Thoracic aorta (tissue), 2 donors: ENCODE results near the gene PRKCA. TPM values are rescaled to one million over a fixed set of nuclear protein-coding genes. Genes with fewer than 3 reads are reported as not detected.

Source experiments
- ATAC-seq: fragments of 150-250 bp; one replicate; pipeline ENCODE4 v1.8.0; 2017; ENCODE audit warnings: low read depth; ENCODE audit not compliant: insufficient number of reproducible peaks, low FRiP score
- DNase-seq: peaks from one replicate; pipeline ENCODE4 v3.0.0-alpha.2; 2020; ENCODE audit warnings: low spot score
- H3K27ac ChIP-seq, 2 donors: fragments of 200-600 bp; sonication (generic); 1 replicate in 1 of 2; 2 replicates in 1 of 2; pipeline ENCODE4 v1.5.1; 2016; ENCODE audit warnings: mild to moderate bottlenecking in 2 of 2, moderate library complexity in 2 of 2
- H3K27me3 ChIP-seq: fragments of 200-600 bp; sonication (generic); replicated peaks from 2 replicates; pipeline ENCODE4 v1.6.0; 2016; ENCODE audit warnings: mild to moderate bottlenecking; ENCODE audit not compliant: insufficient read depth
- H3K36me3 ChIP-seq: fragments of 200-600 bp; sonication (generic); one replicate; pipeline ENCODE4 v1.5.1; 2016
- H3K4me1 ChIP-seq, 2 donors: fragments of 200-600 bp; sonication (generic); 1 replicate in 1 of 2; 2 replicates in 1 of 2; pipeline versions ENCODE4 v1.5.1 to v1.6.0; 2016; ENCODE audit warnings: low read depth in 2 of 2, mild to moderate bottlenecking in 1 of 2; ENCODE audit not compliant: control insufficient read depth in 1 of 2
- H3K4me3 ChIP-seq: fragments of 200-600 bp; sonication (generic); 2 replicates; pipeline ENCODE4 v1.5.1; 2016; ENCODE audit warnings: mild to moderate bottlenecking
- H3K9me3 ChIP-seq: fragments of 200-600 bp; sonication (generic); 2 replicates; pipeline ENCODE4 v1.5.1; 2016
- CTCF ChIP-seq: fragments of 200-600 bp; sonication (generic); IDR thresholded peaks from one replicate; pipeline ENCODE4 v1.5.1; 2019; ENCODE audit warnings: antibody characterized with exemption
- total RNA-seq, 2 donors: library from RNA; depleted of rRNA; stranded (reverse); fragments of >200 nt; gene quantifications; one replicate each; pipeline versions ENCODE4 v1.1.0 to v1.2.3, GENCODE V29; 2016

Gene PRKCA
- total RNA-seq, 2 donors from 2014 or later = 9.1 to 11.6 TPM

- no peak for TF ChIP-seq CTCF
- Histone ChIP-seq H3K9me3 (no peaks in the 10 kb centered on the region), H3K4me3 (no peak overlapping the region), H3K27me3 (no peaks in the 10 kb centered on the region), H3K27ac (no peak overlapping the region), H3K36me3 (no peaks in the 10 kb centered on the region), H3K4me1 (no peaks in the 10 kb centered on the region)
- DNase-seq (no peak), ATAC-seq (no peak)
Observed at GRCh38 chr17:66733759-66734158, 431.3 kb downstream of the PRKCA start.

DNA sequence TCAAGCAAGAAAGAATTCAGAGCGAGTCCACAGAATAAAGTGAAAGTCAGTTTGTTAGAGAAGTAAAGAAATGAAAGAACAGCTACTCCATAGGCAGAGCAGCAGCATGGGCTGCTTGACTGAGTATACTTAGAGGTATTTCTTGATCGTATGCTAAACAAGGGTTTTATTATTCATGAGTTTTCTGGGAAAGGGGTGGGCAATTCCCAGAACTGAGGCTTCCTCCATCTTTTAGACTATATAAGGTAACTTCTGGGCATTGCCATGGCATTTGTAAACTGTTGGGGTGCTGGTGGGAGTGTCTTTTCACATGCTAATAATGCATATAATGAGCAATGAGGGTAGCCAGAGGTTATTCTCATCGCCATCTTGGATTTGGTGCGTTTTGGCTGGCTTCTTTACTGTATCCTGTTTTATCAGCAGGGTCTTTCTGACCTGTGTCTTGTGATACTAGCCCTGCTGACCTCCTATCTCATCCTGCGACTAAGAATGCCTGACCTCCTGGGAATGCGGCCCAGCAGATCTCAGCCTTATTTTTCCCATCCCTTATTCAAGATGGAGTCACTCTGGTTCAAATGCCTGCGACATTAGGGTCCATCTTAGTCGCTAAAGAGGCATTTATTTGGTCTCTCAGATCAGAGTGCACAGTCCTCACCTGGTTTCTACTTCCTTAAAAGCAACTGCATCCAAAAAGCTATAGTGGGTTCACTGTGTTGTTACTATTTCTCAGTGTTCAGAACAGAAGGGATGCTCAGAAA, 432.0 kb downstream of the PRKCA start:
- ATAC-seq (no peak), DNase-seq (no peak)
- TF ChIP-seq CTCF = no peak
- H3K36me3 ChIP-seq = no peaks in the 10 kb centered on the region
- H3K27ac ChIP-seq = no peak overlapping the region
- no peaks in the 10 kb centered on the region for H3K27me3 ChIP-seq
- H3K4me1 ChIP-seq = no peaks in the 10 kb centered on the region
- H3K9me3 ChIP-seq = no peaks in the 10 kb centered on the region
- H3K4me3 ChIP-seq = no peak overlapping the region

- DNase-seq = no peak
Observed at GRCh38 chr17:66737524-66737923, 435.1 kb downstream of the PRKCA start.

GRCh38 chr17:66738301-66738700, 435.9 kb downstream of the PRKCA start:
- ATAC-seq = no peak
- H3K4me3 ChIP-seq = no peak overlapping the region
- DNase-seq = no peak
- H3K4me1 ChIP-seq = no peaks in the 10 kb centered on the region
- no peak overlapping the region for H3K27ac ChIP-seq
- H3K9me3 ChIP-seq = no peaks in the 10 kb centered on the region
- no peaks in the 10 kb centered on the region for H3K27me3 ChIP-seq
- no peaks in the 10 kb centered on the region for H3K36me3 ChIP-seq
- TF ChIP-seq CTCF = no peak

More at GRCh38 chr17:66737524-66737923, 435.1 kb downstream of the PRKCA start:
- no peaks in the 10 kb centered on the region for H3K4me1 ChIP-seq
- H3K27ac ChIP-seq = no peak overlapping the region
- ATAC-seq = no peak
- no peak for TF ChIP-seq CTCF
- H3K9me3 ChIP-seq = no peaks in the 10 kb centered on the region
- H3K4me3 ChIP-seq = no peak overlapping the region
- no peaks in the 10 kb centered on the region for H3K36me3 ChIP-seq
- no peaks in the 10 kb centered on the region for H3K27me3 ChIP-seq

DNA sequence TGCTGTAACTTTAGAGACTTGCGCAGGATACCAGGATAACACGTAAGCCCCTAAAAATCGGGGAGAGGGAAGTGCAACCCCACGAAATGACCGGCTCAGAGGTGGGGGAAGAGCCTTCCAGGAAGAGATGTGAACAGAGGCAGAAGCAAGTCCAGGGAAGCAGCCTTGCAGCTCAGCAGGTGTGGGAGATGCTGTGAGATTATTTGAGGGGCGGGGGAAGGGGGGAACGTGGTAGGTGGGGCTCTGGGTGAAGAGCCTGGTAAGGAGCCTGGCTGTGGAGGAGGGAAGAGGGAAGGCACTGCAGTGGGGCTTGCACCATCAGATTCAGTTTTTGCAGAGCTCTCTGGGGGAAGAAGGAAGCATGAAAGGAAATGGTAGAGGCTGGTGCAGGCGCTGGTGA, 437.1 kb downstream of the PRKCA start:
- TF ChIP-seq CTCF = no peak
- Histone ChIP-seq H3K4me1 (no peaks in the 10 kb centered on the region), H3K4me3 (no peak overlapping the region), H3K9me3 (no peaks in the 10 kb centered on the region), H3K27me3 (no peaks in the 10 kb centered on the region), H3K36me3 (no peaks in the 10 kb centered on the region), H3K27ac (no peak overlapping the region)
- DNase-seq (no peak), ATAC-seq (no peak)
